ENCODE results near the gene TASOR. TPM values are rescaled to one million over a fixed set of nuclear protein-coding genes. Genes with fewer than 3 reads are reported as not detected.

Gene TASOR
- total and polyA plus RNA-seq, 4 donors, result 5.6 to 51.3 (median 19.2) TPM

DNA sequence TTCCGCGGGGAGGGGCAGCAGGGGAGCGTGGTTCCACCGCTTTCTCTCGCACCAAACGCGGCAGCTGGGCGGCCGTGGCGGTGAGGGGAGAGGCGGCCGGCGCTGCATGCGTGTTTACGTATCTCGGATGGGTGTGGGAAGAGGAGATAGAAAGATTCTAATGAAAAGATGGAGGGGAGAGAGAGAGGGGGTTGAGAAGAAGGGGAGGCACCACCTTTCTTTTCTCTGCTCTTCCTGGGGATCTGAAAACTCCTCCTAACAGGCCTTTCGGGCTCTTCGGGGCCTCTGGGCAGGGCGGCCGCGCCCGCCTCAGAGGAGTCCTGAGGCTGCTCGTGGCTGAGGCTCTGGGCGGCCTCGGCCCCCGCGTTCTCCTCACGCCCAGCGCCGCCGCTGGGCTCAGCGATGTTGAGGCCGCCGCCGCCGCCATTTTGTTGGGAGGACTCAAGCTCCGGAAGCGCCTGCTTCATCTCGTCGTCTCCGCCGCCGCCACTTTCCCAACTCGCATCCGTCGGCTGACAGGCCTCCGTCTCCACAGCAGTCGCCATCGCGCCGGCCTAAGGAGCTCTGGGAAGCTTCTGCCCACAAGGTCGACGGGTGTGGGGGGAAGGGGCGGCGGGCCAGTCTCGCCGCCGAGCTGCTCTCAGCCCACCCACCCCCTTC, 473 bp downstream of the TASOR start (continued):
- TF ChIP-seq, protein P1, sequence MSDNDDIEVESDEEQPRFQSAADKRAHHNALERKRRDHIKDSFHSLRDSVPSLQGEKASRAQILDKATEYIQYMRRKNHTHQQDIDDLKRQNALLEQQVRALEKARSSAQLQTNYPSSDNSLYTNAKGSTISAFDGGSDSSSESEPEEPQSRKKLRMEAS (IDR thresholded peaks at IDR 0.05), result no peak

DNA sequence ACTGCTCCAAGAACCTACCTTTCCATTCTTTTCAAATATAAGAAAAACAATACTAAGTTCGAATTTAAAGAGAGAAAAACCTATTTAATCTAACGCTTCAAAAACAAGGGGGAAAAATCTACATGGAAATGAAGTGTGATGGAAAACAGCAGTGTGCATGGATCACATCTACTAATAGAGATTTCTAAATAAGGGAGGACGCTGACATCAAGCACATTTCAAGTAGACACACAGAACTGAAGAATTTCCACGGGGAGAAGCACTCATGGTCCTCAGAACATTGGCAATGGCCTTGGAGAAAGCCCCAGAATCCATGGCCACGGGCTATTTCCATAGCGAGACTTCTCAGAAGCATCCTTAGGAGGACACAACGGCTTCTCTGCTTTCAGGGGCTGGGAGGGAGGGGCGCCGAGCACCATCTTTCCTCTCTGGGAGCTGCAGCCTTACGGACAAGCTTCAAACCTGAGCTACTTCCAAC, 1.0 kb downstream of the TASOR start:
- DNase-seq (ENCODE audit: low spot score), result no peak
- peaks cover 3 to 9% (median 5%) of the 10 kb centered on the region in 4 donors for H3K4me1 ChIP-seq (ENCODE audit: control insufficient read depth in 4 of 4, insufficient read depth in 4 of 4, low read length in 3 of 4)
- 18% methylated on average over 10 of the region's 10 CpGs for WGBS
- no peaks in the 10 kb centered on the region for H3K27me3 ChIP-seq (ENCODE audit: control insufficient read depth in 4 of 4, insufficient read depth in 4 of 4, low read length in 3 of 4)
- peak overlapping the region; percentile 67 to 88 (median 76) for H3K4me3 ChIP-seq (ENCODE audit: low read depth in 1 of 3, low read length in 3 of 3)
- TF ChIP-seq, protein P2, sequence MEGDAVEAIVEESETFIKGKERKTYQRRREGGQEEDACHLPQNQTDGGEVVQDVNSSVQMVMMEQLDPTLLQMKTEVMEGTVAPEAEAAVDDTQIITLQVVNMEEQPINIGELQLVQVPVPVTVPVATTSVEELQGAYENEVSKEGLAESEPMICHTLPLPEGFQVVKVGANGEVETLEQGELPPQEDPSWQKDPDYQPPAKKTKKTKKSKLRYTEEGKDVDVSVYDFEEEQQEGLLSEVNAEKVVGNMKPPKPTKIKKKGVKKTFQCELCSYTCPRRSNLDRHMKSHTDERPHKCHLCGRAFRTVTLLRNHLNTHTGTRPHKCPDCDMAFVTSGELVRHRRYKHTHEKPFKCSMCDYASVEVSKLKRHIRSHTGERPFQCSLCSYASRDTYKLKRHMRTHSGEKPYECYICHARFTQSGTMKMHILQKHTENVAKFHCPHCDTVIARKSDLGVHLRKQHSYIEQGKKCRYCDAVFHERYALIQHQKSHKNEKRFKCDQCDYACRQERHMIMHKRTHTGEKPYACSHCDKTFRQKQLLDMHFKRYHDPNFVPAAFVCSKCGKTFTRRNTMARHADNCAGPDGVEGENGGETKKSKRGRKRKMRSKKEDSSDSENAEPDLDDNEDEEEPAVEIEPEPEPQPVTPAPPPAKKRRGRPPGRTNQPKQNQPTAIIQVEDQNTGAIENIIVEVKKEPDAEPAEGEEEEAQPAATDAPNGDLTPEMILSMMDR (IDR thresholded peaks at IDR 0.05; ENCODE audit: low read depth, low read length, missing input control), result no peak
- TF ChIP-seq TAF1 (conservative IDR thresholded peaks at IDR 0.05) (no peak), NR2F2 (IDR thresholded peaks at IDR 0.05) (no peak), RAD21 (IDR thresholded peaks at IDR 0.05) (no peak), FOXA1 (IDR thresholded peaks at IDR 0.05) (no peak)
- TF ChIP-seq, protein P3, sequence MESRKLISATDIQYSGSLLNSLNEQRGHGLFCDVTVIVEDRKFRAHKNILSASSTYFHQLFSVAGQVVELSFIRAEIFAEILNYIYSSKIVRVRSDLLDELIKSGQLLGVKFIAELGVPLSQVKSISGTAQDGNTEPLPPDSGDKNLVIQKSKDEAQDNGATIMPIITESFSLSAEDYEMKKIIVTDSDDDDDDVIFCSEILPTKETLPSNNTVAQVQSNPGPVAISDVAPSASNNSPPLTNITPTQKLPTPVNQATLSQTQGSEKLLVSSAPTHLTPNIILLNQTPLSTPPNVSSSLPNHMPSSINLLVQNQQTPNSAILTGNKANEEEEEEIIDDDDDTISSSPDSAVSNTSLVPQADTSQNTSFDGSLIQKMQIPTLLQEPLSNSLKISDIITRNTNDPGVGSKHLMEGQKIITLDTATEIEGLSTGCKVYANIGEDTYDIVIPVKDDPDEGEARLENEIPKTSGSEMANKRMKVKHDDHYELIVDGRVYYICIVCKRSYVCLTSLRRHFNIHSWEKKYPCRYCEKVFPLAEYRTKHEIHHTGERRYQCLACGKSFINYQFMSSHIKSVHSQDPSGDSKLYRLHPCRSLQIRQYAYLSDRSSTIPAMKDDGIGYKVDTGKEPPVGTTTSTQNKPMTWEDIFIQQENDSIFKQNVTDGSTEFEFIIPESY (IDR thresholded peaks at IDR 0.05), result no peak
- TF ChIP-seq, protein P4, sequence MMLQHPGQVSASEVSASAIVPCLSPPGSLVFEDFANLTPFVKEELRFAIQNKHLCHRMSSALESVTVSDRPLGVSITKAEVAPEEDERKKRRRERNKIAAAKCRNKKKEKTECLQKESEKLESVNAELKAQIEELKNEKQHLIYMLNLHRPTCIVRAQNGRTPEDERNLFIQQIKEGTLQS (IDR thresholded peaks at IDR 0.05), result no peak
- TF ChIP-seq, protein P5, sequence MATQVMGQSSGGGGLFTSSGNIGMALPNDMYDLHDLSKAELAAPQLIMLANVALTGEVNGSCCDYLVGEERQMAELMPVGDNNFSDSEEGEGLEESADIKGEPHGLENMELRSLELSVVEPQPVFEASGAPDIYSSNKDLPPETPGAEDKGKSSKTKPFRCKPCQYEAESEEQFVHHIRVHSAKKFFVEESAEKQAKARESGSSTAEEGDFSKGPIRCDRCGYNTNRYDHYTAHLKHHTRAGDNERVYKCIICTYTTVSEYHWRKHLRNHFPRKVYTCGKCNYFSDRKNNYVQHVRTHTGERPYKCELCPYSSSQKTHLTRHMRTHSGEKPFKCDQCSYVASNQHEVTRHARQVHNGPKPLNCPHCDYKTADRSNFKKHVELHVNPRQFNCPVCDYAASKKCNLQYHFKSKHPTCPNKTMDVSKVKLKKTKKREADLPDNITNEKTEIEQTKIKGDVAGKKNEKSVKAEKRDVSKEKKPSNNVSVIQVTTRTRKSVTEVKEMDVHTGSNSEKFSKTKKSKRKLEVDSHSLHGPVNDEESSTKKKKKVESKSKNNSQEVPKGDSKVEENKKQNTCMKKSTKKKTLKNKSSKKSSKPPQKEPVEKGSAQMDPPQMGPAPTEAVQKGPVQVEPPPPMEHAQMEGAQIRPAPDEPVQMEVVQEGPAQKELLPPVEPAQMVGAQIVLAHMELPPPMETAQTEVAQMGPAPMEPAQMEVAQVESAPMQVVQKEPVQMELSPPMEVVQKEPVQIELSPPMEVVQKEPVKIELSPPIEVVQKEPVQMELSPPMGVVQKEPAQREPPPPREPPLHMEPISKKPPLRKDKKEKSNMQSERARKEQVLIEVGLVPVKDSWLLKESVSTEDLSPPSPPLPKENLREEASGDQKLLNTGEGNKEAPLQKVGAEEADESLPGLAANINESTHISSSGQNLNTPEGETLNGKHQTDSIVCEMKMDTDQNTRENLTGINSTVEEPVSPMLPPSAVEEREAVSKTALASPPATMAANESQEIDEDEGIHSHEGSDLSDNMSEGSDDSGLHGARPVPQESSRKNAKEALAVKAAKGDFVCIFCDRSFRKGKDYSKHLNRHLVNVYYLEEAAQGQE (IDR thresholded peaks at IDR 0.05), result no peak
- no peaks in the 10 kb centered on the region for H3K36me3 ChIP-seq (ENCODE audit: control insufficient read depth in 4 of 4, insufficient read depth in 3 of 4, low read depth in 1 of 4, low read length in 3 of 4)
- peak overlapping the region; percentile 69 to 93 for H3K27ac ChIP-seq (ENCODE audit: low read depth in 1 of 2, low read length in 2 of 2)
- H3K9ac ChIP-seq (ENCODE audit: low read depth in 1 of 2, low read length in 2 of 2), result peak overlapping the region; percentile 63 to 78
- peaks cover 0 to 3% (median 0%) of the 10 kb centered on the region in 4 donors for H3K9me3 ChIP-seq (ENCODE audit: control insufficient read depth in 4 of 4, low read length in 3 of 4)

DNA sequence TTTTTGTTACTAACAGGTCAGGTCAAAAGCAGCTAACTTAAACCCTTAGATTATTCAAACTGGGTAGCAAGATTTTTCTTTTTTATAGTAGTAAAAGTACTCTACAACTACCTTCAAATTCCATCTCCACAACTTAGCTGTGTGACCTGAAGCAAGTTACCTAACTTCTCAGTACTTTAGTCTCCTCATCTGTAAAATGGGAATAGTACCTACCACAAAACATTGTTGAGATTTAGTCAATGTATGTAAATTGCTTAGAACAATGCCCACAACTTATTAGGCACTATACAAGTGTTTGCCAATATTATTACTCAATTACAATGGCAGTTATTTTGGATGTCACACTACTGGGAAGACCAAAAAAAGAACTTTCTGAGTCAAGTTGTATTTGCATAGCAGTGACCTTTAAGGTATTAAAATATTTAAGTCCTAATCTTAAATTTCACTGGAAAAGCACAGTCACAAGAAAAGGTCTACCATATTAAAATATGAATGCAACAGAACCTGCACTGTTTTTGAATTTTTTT, 2.9 kb downstream of the TASOR start:
- H3K27ac ChIP-seq (ENCODE audit: low read depth in 1 of 2, low read length in 2 of 2), result no peak overlapping the region
- H3K27me3 ChIP-seq (ENCODE audit: control insufficient read depth in 4 of 4, insufficient read depth in 4 of 4, low read length in 3 of 4), result no peaks in the 10 kb centered on the region
- peaks cover 3 to 9% (median 5%) of the 10 kb centered on the region in 4 donors for H3K4me1 ChIP-seq (ENCODE audit: control insufficient read depth in 4 of 4, insufficient read depth in 4 of 4, low read length in 3 of 4)
- no peaks in the 10 kb centered on the region for H3K36me3 ChIP-seq (ENCODE audit: control insufficient read depth in 4 of 4, insufficient read depth in 3 of 4, low read depth in 1 of 4, low read length in 3 of 4)
- H3K9me3 ChIP-seq (ENCODE audit: control insufficient read depth in 4 of 4, low read length in 3 of 4), result peaks cover 0 to 3% (median 0%) of the 10 kb centered on the region in 4 donors
- DNase-seq (ENCODE audit: low spot score), result no peak
- no peak overlapping the region for H3K4me3 ChIP-seq (ENCODE audit: low read depth in 1 of 3, low read length in 3 of 3)
- H3K9ac ChIP-seq (ENCODE audit: low read depth in 1 of 2, low read length in 2 of 2), result no peak overlapping the region
- no peak for TF ChIP-seq NR2F2 (IDR thresholded peaks at IDR 0.05)
- TF ChIP-seq, protein P4 (IDR thresholded peaks at IDR 0.05), result no peak
- TF ChIP-seq, protein P1 (IDR thresholded peaks at IDR 0.05), result no peak
- TF ChIP-seq HNF4G (IDR thresholded peaks at IDR 0.05), result no peak
- TF ChIP-seq, protein P2 (IDR thresholded peaks at IDR 0.05; ENCODE audit: low read depth, low read length, missing input control), result no peak
- TF ChIP-seq RXRA (IDR thresholded peaks at IDR 0.05), result no peak
- TF ChIP-seq RAD21 (IDR thresholded peaks at IDR 0.05), result no peak
- TF ChIP-seq TAF1 (conservative IDR thresholded peaks at IDR 0.05), result no peak
- TF ChIP-seq GABPA (IDR thresholded peaks at IDR 0.05 in 1 of 2, conservative IDR thresholded peaks at IDR 0.05 in 1 of 2), result no peak
- no peak for TF ChIP-seq EGR1 (IDR thresholded peaks at IDR 0.05; ENCODE audit: low read depth in 2 of 2)
- TF ChIP-seq FOXA1 (IDR thresholded peaks at IDR 0.05), result no peak
- TF ChIP-seq JUND (IDR thresholded peaks at IDR 0.05), result no peak
